ENCODE measurements around the gene P2RY14. TPM values are rescaled to one million over a fixed set of nuclear protein-coding genes. Genes with fewer than 3 reads are reported as not detected.
A peak's percentile ranks its signal among the peaks of the same experiment; 100 is the strongest.

The P2RY14 gene
- total and polyA plus RNA-seq, 2 of the 13 experiments (the other 11 are each of a cell fraction or from before 2014, with no cell fraction given): not detected

DNA sequence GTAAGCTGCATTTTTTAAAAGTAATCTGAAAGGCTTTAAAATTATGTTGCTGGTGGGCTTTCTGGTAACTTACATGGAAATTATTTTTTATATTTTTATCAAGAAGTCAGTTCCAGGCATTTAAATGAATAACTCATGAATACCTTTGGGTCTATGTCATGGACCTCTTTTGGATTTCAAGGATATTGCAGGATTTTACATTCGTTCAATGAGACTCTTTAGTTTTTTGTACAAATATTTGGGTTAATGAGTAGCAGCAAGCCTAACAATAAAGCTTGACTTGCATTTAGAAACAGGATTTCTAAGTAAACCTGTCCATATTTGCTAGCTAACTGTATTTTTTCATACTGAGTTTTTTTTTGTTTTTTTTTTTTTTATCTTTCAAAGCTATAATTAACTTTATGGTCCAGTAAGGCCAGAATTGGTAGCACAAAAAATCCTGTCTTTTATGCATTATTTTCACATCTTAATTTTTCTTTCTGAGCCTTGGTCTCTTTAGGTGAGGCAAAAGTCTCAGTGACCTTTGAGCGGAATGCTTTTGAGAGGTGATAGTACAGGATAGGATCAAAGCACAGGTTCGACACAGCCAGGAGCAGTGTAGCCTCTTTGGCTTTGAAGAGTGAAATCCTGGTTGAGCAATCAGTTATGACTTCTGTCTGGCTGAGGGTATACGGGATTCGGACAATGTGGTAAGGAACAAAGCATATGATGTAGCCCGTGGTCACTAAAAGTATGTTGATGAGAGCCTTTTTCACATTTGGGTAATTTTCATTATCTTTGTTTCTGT lies 80.2 kb downstream of the P2RY14 start (continued):
- TF ChIP-seq CCDC6 (CRISPR knock-in tag; IDR thresholded peaks at IDR 0.05): 0 out of 2 replicates have a peak, but pooled peaks have one; percentile 36
- no peak for TF ChIP-seq ARHGAP35 (CRISPR knock-in tag; IDR thresholded peaks at IDR 0.05; ENCODE audit: borderline replicate concordance)
- TF ChIP-seq ZBTB26 (CRISPR knock-in tag; IDR thresholded peaks at IDR 0.05; ENCODE audit: borderline replicate concordance): no peak
- TF ChIP-seq NFE2L2 (IDR thresholded peaks at IDR 0.05; ENCODE audit: low read length): no peak
- no peak for TF ChIP-seq ZNF782 (CRISPR knock-in tag; IDR thresholded peaks at IDR 0.05; ENCODE audit: borderline replicate concordance)
- TF ChIP-seq FOSL1 (CRISPR knock-in tag; IDR thresholded peaks at IDR 0.05; ENCODE audit: borderline replicate concordance): no peak; the same call in 1 of the 2 replicates
- no peak for TF ChIP-seq ATRX (CRISPR knock-in tag; IDR thresholded peaks at IDR 0.05; ENCODE audit: borderline replicate concordance)
- TF ChIP-seq ETV6 (CRISPR knock-in tag; conservative IDR thresholded peaks at IDR 0.05): no peak
- no peak for TF ChIP-seq AGO2 (optimal IDR thresholded peaks at IDR 0.05; ENCODE audit: low read depth, low read length)
- TF ChIP-seq CEBPB (IDR thresholded peaks at IDR 0.05; ENCODE audit: borderline replicate concordance, low read depth, low read length): peak; percentile 99
- TF ChIP-seq, protein P1, sequence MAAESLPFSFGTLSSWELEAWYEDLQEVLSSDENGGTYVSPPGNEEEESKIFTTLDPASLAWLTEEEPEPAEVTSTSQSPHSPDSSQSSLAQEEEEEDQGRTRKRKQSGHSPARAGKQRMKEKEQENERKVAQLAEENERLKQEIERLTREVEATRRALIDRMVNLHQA (CRISPR knock-in tag; IDR thresholded peaks at IDR 0.05): peak; percentile 84; the same call in 1 of the 2 replicates
- peak; percentile 46; the same call in 1 of the 2 replicates for TF ChIP-seq SMC3 (IDR thresholded peaks at IDR 0.05; ENCODE audit: low read length)
- no peak for TF ChIP-seq ZNF567 (CRISPR knock-in tag; IDR thresholded peaks at IDR 0.05; ENCODE audit: borderline replicate concordance)
- no peak for TF ChIP-seq BORCS8-MEF2B (CRISPR knock-in tag; IDR thresholded peaks at IDR 0.05)
- no peak for TF ChIP-seq FLYWCH1 (CRISPR knock-in tag; IDR thresholded peaks at IDR 0.05)
- no peak for TF ChIP-seq NR1H2 (CRISPR knock-in tag; IDR thresholded peaks at IDR 0.05; ENCODE audit: borderline replicate concordance, low read depth)
- TF ChIP-seq DR1 (CRISPR knock-in tag; IDR thresholded peaks at IDR 0.05): no peak
- peak; percentile 99 for TF ChIP-seq CEBPG (CRISPR knock-in tag; IDR thresholded peaks at IDR 0.05)
- no peak for TF ChIP-seq ZNF383 (CRISPR knock-in tag; IDR thresholded peaks at IDR 0.05; ENCODE audit: borderline replicate concordance)
- TF ChIP-seq ZNF577 (CRISPR knock-in tag; IDR thresholded peaks at IDR 0.05; ENCODE audit: borderline replicate concordance, low read depth): no peak
- no peak for TF ChIP-seq ZNF367 (CRISPR knock-in tag; IDR thresholded peaks at IDR 0.05; ENCODE audit: borderline replicate concordance)
- peak in 1 of 2 experiments; percentile 70; a peak in 1 of 4 replicates for TF ChIP-seq KLF16 (CRISPR knock-in tag; IDR thresholded peaks at IDR 0.05)
- TF ChIP-seq SSRP1 (CRISPR knock-in tag; IDR thresholded peaks at IDR 0.05): no peak
- no peak for TF ChIP-seq EEA1 (CRISPR knock-in tag; IDR thresholded peaks at IDR 0.05; ENCODE audit: borderline replicate concordance)
- no peak for TF ChIP-seq ZBTB2 (CRISPR knock-in tag; IDR thresholded peaks at IDR 0.05; ENCODE audit: low read depth)
- TF ChIP-seq, protein P2, sequence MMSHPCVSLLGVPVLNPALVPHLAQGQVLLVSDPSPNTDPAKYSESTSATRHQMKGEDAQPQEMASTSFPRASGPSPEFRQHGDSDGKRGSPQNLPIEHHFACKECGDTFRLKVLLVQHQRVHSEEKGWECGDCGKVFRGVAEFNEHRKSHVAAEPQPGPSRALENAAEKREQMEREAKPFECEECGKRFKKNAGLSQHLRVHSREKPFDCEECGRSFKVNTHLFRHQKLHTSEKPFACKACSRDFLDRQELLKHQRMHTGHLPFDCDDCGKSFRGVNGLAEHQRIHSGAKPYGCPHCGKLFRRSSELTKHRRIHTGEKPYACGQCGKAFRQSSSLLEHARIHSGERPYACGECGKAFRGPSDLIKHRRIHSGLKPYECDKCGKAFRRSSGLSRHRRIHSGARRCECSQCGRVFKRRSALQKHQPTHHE (CRISPR knock-in tag; IDR thresholded peaks at IDR 0.05; ENCODE audit: borderline replicate concordance): no peak
- TF ChIP-seq ZNF468 (CRISPR knock-in tag; IDR thresholded peaks at IDR 0.05): no peak

All from HepG2 (cell line).